ENCODE data around the gene NCOR1. TPM values are rescaled to one million over a fixed set of nuclear protein-coding genes. Genes with fewer than 3 reads are reported as not detected.

The NCOR1 gene
- total RNA-seq, 1 donor from 2014 or later: 86.0 TPM

DNA sequence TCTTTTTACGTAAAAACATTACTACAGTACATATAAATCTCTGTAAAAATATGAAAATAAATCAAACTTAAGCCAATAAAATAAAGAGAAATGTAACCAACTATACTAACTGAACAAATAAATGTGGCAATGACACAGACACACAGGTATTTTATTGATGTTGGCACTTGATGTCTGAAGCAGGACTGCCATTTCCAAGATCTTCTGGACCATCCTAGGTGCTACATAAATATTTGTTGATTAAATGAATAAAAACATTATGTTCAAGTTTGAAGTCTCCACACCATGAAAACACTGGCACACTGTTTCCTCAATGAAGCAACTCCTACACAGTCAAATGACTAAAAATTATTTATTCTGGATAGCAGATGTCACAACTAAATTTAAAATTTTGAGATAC, 106.9 kb downstream of the NCOR1 start:
- no peak overlapping the region for H3K4me3 ChIP-seq (ENCODE audit: low read depth, low read length)
- TF ChIP-seq, protein P1, sequence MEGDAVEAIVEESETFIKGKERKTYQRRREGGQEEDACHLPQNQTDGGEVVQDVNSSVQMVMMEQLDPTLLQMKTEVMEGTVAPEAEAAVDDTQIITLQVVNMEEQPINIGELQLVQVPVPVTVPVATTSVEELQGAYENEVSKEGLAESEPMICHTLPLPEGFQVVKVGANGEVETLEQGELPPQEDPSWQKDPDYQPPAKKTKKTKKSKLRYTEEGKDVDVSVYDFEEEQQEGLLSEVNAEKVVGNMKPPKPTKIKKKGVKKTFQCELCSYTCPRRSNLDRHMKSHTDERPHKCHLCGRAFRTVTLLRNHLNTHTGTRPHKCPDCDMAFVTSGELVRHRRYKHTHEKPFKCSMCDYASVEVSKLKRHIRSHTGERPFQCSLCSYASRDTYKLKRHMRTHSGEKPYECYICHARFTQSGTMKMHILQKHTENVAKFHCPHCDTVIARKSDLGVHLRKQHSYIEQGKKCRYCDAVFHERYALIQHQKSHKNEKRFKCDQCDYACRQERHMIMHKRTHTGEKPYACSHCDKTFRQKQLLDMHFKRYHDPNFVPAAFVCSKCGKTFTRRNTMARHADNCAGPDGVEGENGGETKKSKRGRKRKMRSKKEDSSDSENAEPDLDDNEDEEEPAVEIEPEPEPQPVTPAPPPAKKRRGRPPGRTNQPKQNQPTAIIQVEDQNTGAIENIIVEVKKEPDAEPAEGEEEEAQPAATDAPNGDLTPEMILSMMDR (conservative IDR thresholded peaks at IDR 0.05; ENCODE audit: low read depth, low read length): no peak
- DNase-seq (ENCODE audit: low read depth): no peak

DNA sequence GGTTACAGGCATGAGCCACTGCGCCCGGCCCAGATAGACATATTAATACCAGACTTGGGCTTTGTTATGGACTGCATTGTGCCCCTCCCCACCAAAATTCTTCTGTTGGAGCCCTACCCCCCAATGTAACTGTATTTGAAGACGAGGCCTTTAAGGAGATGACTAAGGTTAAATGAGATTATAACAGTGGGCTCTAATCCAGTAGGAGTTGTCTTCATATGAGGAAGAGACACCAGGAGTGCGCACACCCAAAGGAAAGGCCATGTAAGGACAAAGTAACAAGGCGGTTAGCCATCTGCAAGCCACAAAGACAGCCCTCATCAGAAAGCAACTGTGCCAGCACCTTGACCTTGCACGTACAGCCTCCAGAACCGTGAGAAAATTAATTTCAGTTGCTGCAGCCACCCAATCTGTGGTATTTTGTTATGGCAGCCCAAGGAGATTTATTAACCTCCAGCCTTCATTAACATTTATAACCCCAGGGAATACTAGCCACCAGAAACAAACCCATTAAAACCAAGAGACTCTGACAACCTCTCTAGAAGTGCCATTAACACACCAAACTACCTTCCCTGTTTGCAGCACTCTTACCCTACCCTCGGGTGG, 108.1 kb downstream of the NCOR1 start:
- TF ChIP-seq, protein P1 (conservative IDR thresholded peaks at IDR 0.05; ENCODE audit: low read depth, low read length): no peak
- no peak for DNase-seq (ENCODE audit: low read depth)
- no peak overlapping the region for H3K4me3 ChIP-seq (ENCODE audit: low read depth, low read length)

- H3K4me3 ChIP-seq (ENCODE audit: low read depth, low read length): no peak overlapping the region
- DNase-seq (ENCODE audit: low read depth): no peak
- TF ChIP-seq, protein P1 (conservative IDR thresholded peaks at IDR 0.05; ENCODE audit: low read depth, low read length): no peak
Observed at GRCh38 chr17:16106161-16106891, 109.0 kb downstream of the NCOR1 start.

DNA sequence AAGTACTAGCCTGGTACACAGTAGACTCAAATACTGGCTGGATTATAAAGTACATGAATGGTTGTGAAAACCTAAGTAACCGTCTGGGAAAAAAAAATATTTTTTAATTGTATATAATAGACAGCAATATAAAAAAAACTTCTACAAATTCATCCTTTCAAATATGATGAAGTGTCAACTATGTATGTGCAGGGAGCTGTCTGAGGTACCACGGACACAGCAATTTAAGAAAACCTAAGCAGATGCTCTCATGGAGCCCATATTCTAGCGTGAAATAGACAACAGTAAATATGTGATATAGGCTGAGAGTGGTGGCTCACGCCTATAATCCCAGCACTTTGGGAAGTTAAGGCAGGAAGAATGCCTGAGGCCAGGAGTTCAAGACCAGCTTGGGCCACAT, 111.1 kb downstream of the NCOR1 start:
- TF ChIP-seq, protein P1 (conservative IDR thresholded peaks at IDR 0.05; ENCODE audit: low read depth, low read length): no peak
- no peak overlapping the region for H3K4me3 ChIP-seq (ENCODE audit: low read depth, low read length)
- DNase-seq (ENCODE audit: low read depth): no peak

- no peak overlapping the region for H3K4me3 ChIP-seq (ENCODE audit: low read depth, low read length)
- TF ChIP-seq, protein P1 (conservative IDR thresholded peaks at IDR 0.05; ENCODE audit: low read depth, low read length): no peak
- no peak for DNase-seq (ENCODE audit: low read depth)
Observed at GRCh38 chr17:16101440-16101839, 113.9 kb downstream of the NCOR1 start.

- TF ChIP-seq, protein P1 (conservative IDR thresholded peaks at IDR 0.05; ENCODE audit: low read depth, low read length): no peak
- DNase-seq (ENCODE audit: low read depth): no peak
- no peak overlapping the region for H3K4me3 ChIP-seq (ENCODE audit: low read depth, low read length)
Observed at GRCh38 chr17:16100737-16101400, 114.5 kb downstream of the NCOR1 start.
